PC-3 (cell line): Measurements from ENCODE around the gene CARD11. TPM values are rescaled to one million over a fixed set of nuclear protein-coding genes. Genes with fewer than 3 reads are reported as not detected.
A peak's percentile ranks its signal among the peaks of the same experiment; 100 is the strongest.

ENCODE experiments used
- ATAC-seq: fragments of 200-7000 bp; cut with Tn5 transposase; 2 replicates; pipeline ENCODE4 v1.9.1; 2020; ENCODE audit warnings: mild to moderate bottlenecking, moderate library complexity
- BruUV-seq: library from RNA; stranded (reverse); fragments of 400-500 nt; replicated peaks from 2 replicates; lab custom pipeline; 2021; lab: Mats Ljungman, UMichigan
- CTCF ChIA-PET: fragments of 300-600 bp; sonication (Branson Sonifier 250); formaldehyde crosslinking; loops from one replicate; lab custom pipeline; 2022; ENCODE audit warnings: antibody characterized with exemption; lab: Charles Lee
- POLR2A ChIA-PET: fragments of 300-600 bp; sonication (Branson Sonifier 250); formaldehyde crosslinking; loops from one replicate; lab custom pipeline; 2022; ENCODE audit warnings: antibody characterized with exemption; ENCODE audit not compliant: unreplicated experiment; lab: Charles Lee
- DNase-seq: peaks from one replicate; pipeline ENCODE4 v3.0.0-alpha.2; 2015
- H2AFZ ChIP-seq: fragments of 300-600 bp; sonication (generic); 2 replicates; pipeline ENCODE4 v1.6.0; 2016; ENCODE audit warnings: antibody characterized with exemption, low read length
- H3F3A ChIP-seq: fragments of 300-600 bp; sonication (generic); one replicate; pipeline ENCODE4 v1.6.0; 2017; ENCODE audit warnings: antibody characterized with exemption, low read length, control low read depth, mild to moderate bottlenecking; ENCODE audit not compliant: unreplicated experiment
- H3K27ac ChIP-seq: fragments of 300-600 bp; sonication (generic); 2 replicates; pipeline ENCODE4 v1.5.1; 2016; ENCODE audit warnings: mild to moderate bottlenecking, low read length
- H3K27me3 ChIP-seq: fragments of 300-600 bp; sonication (generic); 2 replicates; pipeline ENCODE4 v1.6.1; 2016; ENCODE audit warnings: low read length, mixed read lengths
- H3K36me3 ChIP-seq: fragments of 300-600 bp; sonication (generic); 2 replicates; pipeline ENCODE4 v1.6.1; 2016; ENCODE audit warnings: low read depth, mixed run types, low read length, mixed read lengths
- H3K4me1 ChIP-seq: fragments of 300-600 bp; sonication (generic); 2 replicates; pipeline ENCODE4 v1.5.1; 2016; ENCODE audit warnings: low read length; ENCODE audit not compliant: insufficient read depth
- H3K4me2 ChIP-seq: fragments of 300-600 bp; sonication (generic); 2 replicates; pipeline ENCODE4 v1.6.0; 2016; ENCODE audit warnings: low read length
- H3K4me3 ChIP-seq: fragments of 300-600 bp; sonication (generic); 2 replicates; pipeline ENCODE4 v1.5.1; 2016; ENCODE audit warnings: mild to moderate bottlenecking, low read length, mixed read lengths
- H3K79me2 ChIP-seq: fragments of 300-600 bp; sonication (generic); 2 replicates; pipeline ENCODE4 v1.6.1; 2017; ENCODE audit warnings: low read length, mixed read lengths
- H3K9ac ChIP-seq: fragments of 300-600 bp; sonication (generic); 2 replicates; pipeline ENCODE4 v1.6.0; 2016; ENCODE audit warnings: mild to moderate bottlenecking, low read length
- H3K9me2 ChIP-seq: fragments of 300-600 bp; sonication (generic); replicated peaks from 2 replicates; pipeline ENCODE4 v1.6.1; 2016; ENCODE audit warnings: mixed run types, low read length, mixed read lengths
- H3K9me3 ChIP-seq: fragments of 300-600 bp; sonication (generic); 2 replicates; pipeline ENCODE4 v1.6.1; 2016; ENCODE audit warnings: low read length, mixed read lengths
- H4K20me1 ChIP-seq: fragments of 300-600 bp; sonication (generic); 2 replicates; pipeline ENCODE4 v1.6.1; 2016; ENCODE audit warnings: low read length, mixed read lengths
- CTCF ChIP-seq: fragments of 300-600 bp; sonication (generic); conservative IDR thresholded peaks from 2 replicates; pipeline ENCODE4 v1.5.1; 2017; ENCODE audit warnings: antibody characterized with exemption, low read depth, mild to moderate bottlenecking, low read length
- EZH2 ChIP-seq: fragments of 300-600 bp; sonication (generic); IDR thresholded peaks from one replicate; pipeline ENCODE4 v1.6.1; 2017; ENCODE audit warnings: antibody characterized with exemption, mild to moderate bottlenecking, low read length; ENCODE audit not compliant: unreplicated experiment
- EZH2phosphoT487 ChIP-seq: fragments of 300-600 bp; sonication (generic); IDR thresholded peaks from 2 replicates; pipeline ENCODE4 v1.6.1; 2018; ENCODE audit warnings: mild to moderate bottlenecking, antibody characterized with exemption, low read length, borderline replicate concordance
- intact Hi-C: fragments of 100-400 bp; cut with micrococcal nuclease; formaldehyde crosslinking; loops from 2 replicates; pipeline ENCODE4 v1.9.0; 2023
- total RNA-seq: library from RNA; depleted of rRNA; stranded (reverse); fragments of >200 nt; gene quantifications from 2 replicates; pipeline ENCODE4 v1.2.3, GENCODE V29; 2014

CARD11 gene
- total RNA-seq, 1 experiment from 2014 or later: not detected

DNA sequence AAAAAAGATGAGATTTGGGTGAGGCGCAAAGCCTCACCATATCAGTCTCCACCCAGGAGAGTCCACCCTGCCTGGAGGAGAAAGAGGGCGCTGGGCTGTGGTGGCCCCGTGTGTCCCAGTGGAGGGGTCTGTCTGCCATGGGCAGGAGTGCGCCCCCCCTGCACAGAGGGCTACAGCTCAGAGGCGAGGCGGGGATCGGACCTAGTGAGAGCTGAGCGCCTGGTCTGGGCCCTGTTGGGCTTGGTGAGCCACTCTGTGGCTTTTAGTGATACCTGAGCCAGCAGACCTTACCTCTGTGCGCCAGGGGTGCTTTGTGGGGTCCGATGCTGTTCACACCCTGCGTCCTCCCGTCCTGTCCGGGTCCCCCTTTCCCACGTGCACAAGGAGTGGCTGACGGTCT is 173.7 kb downstream of the CARD11 start:
- peak overlapping the region; percentile 53 for H3K27ac ChIP-seq
- no peaks in the 10 kb centered on the region for H3K27me3 ChIP-seq
- no peak for ATAC-seq
- no peaks in the 10 kb centered on the region for H3F3A ChIP-seq
- no peaks in the 10 kb centered on the region for H4K20me1 ChIP-seq
- no peak for DNase-seq
- H3K4me2 ChIP-seq: peak overlapping the region; percentile 49
- H3K9me3 ChIP-seq: no peaks in the 10 kb centered on the region
- intact Hi-C loops: loop anchor here (10.0 kb wide), 1 partner anchor 435 kb away; the partner anchor contains the start of gene SDK1
- TF ChIP-seq EZH2: no peak
- no TSS peak for BruUV-seq
- H3K4me3 ChIP-seq: no peak overlapping the region; the same call in 1 of the 2 replicates
- H2AFZ ChIP-seq: peak overlapping the region; percentile 62; the same call in 1 of the 2 replicates
- H3K36me3 ChIP-seq: no peaks in the 10 kb centered on the region
- peak overlapping the region; percentile 29; the same call in 1 of the 2 replicates for H3K9ac ChIP-seq
- ChIA-PET CTCF (interaction anchor here (1.0 kb wide), 1 partner anchor 432 kb away, joined by 4 read pairs; no protein-coding TSS in a partner anchor), POLR2A (no interaction called here)
- no peaks in the 10 kb centered on the region for H3K9me2 ChIP-seq
- peaks cover 31% of the 10 kb centered on the region for H3K4me1 ChIP-seq
- H3K79me2 ChIP-seq: no peaks in the 10 kb centered on the region

GRCh38 chr7:2866601-2867000 is 177.1 kb downstream of the CARD11 start:
- no peak overlapping the region for H3K9ac ChIP-seq
- CTCF ChIA-PET: no interaction called here

DNA sequence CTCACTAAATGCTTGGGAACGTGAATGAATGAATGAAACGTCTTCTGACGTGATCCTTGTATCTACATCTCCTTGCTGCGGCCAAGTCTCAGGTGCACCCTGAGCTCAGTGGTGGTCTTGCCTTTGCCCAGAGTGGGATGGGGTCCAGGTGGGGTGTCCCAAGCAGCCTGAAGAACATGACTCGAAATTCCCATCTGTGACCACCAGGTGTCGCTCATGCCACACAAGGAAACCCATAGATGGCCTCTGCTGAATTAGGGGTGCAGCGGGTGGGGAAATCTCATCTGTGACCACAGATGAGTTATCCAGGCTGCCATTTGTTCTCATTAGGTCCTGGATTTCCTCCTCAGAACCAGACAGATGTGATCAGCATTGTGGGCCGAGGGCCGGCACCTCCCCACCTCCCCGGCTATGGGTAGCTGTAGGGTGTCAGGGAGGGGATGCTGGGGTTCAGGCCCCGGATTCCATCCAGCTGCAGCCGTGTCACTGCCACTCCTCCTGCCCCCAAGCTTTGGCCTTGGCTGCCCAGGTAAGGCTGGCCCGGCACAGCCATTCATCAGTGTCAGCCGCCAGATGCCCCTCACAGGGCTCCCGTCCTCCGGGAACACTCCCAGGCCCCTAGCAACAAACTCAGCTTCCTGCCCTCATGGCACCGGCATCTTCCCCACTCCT is 178.5 kb downstream of the CARD11 start:
- no peaks in the 10 kb centered on the region for H3K9me3 ChIP-seq
- DNase-seq: peak; percentile 65
- H3K27ac ChIP-seq: no peak overlapping the region
- BruUV-seq: no TSS peak
- H3K4me3 ChIP-seq: no peak overlapping the region
- no peak for ATAC-seq
- H3K79me2 ChIP-seq: no peaks in the 10 kb centered on the region
- H3K27me3 ChIP-seq: no peaks in the 10 kb centered on the region
- intact Hi-C loops: loop anchor here (1.0 to 10.0 kb wide), 3 partner anchors 143 to 440 kb away; partner anchors contain the start of gene SDK1
- ChIA-PET CTCF (interaction anchor here (1.5 kb wide), 1 partner anchor 11 kb away, joined by 4 read pairs; no protein-coding TSS in a partner anchor), POLR2A (interaction anchor here (0.6 kb wide), 1 partner anchor 14 kb away, joined by 20 read pairs; no protein-coding TSS in a partner anchor)
- no peak for TF ChIP-seq EZH2
- TF ChIP-seq CTCF: peak; percentile 96
- no peaks in the 10 kb centered on the region for H4K20me1 ChIP-seq
- H3F3A ChIP-seq: no peaks in the 10 kb centered on the region
- H3K4me2 ChIP-seq: no peak overlapping the region
- no peaks in the 10 kb centered on the region for H3K9me2 ChIP-seq
- no peak overlapping the region for H2AFZ ChIP-seq
- H3K9ac ChIP-seq: no peak overlapping the region
- H3K36me3 ChIP-seq: no peaks in the 10 kb centered on the region
- peaks cover 26% of the 10 kb centered on the region for H3K4me1 ChIP-seq

More at GRCh38 chr7:2866601-2867000, 177.1 kb downstream of the CARD11 start:
- no peak overlapping the region for H3K27ac ChIP-seq
- POLR2A ChIA-PET: no interaction called here
- no peaks in the 10 kb centered on the region for H4K20me1 ChIP-seq
- ATAC-seq (no peak), DNase-seq (no peak)
- no peaks in the 10 kb centered on the region for H3K36me3 ChIP-seq
- H3K4me3 ChIP-seq: no peak overlapping the region
- H3K79me2 ChIP-seq: no peaks in the 10 kb centered on the region
- no TSS peak for BruUV-seq
- no peak overlapping the region for H2AFZ ChIP-seq
- no peaks in the 10 kb centered on the region for H3F3A ChIP-seq
- H3K9me3 ChIP-seq: no peaks in the 10 kb centered on the region
- no peak overlapping the region for H3K4me2 ChIP-seq
- peaks cover 36% of the 10 kb centered on the region for H3K4me1 ChIP-seq
- no peaks in the 10 kb centered on the region for H3K9me2 ChIP-seq
- H3K27me3 ChIP-seq: no peaks in the 10 kb centered on the region
- TF ChIP-seq EZH2phosphoT487 (no peak), CTCF (no peak), EZH2 (no peak)
- intact Hi-C loops: loop anchor here (10.0 kb wide), 1 partner anchor 438 kb away; the partner anchor contains the start of gene SDK1
